Measurements from ENCODE around the gene RBM20. TPM values are rescaled to one million over a fixed set of nuclear protein-coding genes. Genes with fewer than 3 reads are reported as not detected.
A peak's percentile ranks its signal among the peaks of the same experiment; 100 is the strongest.

Gene RBM20
- total and polyA plus RNA-seq, 4 donors, result 1.1 to 2.2 (median 1.6) TPM

DNA sequence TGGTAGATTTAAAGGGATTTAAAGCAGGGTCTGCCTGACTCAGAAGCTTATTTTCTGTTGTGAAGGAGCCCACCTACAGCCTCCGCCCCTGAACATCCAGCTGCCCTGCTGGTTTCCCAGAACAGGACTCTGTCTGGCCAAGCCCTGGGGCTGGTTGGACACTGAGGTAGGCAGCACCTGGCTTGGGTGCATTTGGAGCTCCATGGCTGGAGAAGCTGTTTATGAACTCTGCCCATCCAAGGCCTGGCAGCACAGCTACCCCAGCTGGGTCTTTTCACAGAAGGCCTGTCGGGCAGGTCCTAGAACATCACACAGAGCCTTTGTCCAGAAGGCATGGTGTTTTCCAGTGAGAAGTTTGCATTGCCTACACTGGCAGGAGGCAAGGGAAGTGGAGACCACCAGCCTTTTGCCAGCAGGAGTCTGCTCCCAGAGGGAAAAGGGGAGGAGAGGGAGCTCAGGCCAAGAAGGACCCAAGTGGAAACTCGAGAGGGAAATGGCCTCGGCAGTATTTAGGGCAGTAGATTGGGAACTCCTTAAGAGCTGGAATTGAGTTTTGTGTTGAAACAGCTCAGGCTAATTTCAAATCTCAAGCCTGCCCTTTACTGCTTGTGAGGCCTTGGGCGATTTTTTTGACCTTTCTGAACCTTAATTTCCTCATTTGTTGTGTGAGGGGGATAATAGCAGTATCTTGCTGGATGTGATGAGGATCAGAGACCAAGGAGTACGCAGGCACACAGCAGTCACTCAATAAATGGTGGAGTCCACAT lies 215.3 kb downstream of the RBM20 start:
- Histone ChIP-seq H3K4me3 (ENCODE audit: low read depth, low read length) (no peak overlapping the region), H3K36me3 (ENCODE audit: control insufficient read depth, insufficient read depth, low read length) (no peaks in the 10 kb centered on the region), H3K27ac (ENCODE audit: low read depth, low read length) (no peak overlapping the region), H3K9me3 (ENCODE audit: control insufficient read depth, insufficient read depth, low read length) (no peaks in the 10 kb centered on the region), H3K4me1 (ENCODE audit: control insufficient read depth, insufficient read depth, low read length) (peaks cover 11% of the 10 kb centered on the region), H3K27me3 (ENCODE audit: control insufficient read depth, insufficient read depth, low read length) (no peaks in the 10 kb centered on the region)
- 78% methylated on average over 4 of the region's 6 CpGs for WGBS (ENCODE audit: insufficient coverage)
- no peak for DNase-seq (ENCODE audit: low read depth in 4 of 6, low spot score in 6 of 6)

DNA sequence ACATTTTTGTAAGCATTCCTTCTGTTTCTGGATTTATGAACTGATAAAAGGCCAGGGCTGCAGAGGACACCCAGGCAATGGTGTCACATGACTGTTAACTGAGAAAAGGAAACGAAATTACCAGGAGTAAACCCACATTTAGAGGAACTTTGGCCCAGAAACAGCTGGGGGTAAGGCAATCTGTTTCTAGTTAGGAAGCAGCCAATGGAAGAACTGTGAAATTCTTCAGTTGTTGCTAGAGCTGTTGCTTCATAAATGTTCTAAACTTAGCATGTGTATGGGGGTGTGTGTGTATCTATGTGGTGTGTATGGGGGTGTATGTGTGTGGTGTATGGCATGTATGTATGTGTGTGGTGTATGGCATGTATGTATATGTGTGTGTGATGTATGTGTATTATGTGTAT lies 215.8 kb downstream of the RBM20 start:
- Histone ChIP-seq H3K27ac (ENCODE audit: low read depth, low read length) (no peak overlapping the region), H3K9me3 (ENCODE audit: control insufficient read depth, insufficient read depth, low read length) (no peaks in the 10 kb centered on the region), H3K4me1 (ENCODE audit: control insufficient read depth, insufficient read depth, low read length) (peaks cover 11% of the 10 kb centered on the region), H3K36me3 (ENCODE audit: control insufficient read depth, insufficient read depth, low read length) (no peaks in the 10 kb centered on the region), H3K27me3 (ENCODE audit: control insufficient read depth, insufficient read depth, low read length) (no peaks in the 10 kb centered on the region), H3K4me3 (ENCODE audit: low read depth, low read length) (no peak overlapping the region)
- WGBS (ENCODE audit: insufficient coverage), result 45% methylated on average over 1 of the region's 1 CpG
- peak in 1 of 6 donors; percentile 57 for DNase-seq (ENCODE audit: low read depth in 4 of 6, low spot score in 6 of 6)

DNA sequence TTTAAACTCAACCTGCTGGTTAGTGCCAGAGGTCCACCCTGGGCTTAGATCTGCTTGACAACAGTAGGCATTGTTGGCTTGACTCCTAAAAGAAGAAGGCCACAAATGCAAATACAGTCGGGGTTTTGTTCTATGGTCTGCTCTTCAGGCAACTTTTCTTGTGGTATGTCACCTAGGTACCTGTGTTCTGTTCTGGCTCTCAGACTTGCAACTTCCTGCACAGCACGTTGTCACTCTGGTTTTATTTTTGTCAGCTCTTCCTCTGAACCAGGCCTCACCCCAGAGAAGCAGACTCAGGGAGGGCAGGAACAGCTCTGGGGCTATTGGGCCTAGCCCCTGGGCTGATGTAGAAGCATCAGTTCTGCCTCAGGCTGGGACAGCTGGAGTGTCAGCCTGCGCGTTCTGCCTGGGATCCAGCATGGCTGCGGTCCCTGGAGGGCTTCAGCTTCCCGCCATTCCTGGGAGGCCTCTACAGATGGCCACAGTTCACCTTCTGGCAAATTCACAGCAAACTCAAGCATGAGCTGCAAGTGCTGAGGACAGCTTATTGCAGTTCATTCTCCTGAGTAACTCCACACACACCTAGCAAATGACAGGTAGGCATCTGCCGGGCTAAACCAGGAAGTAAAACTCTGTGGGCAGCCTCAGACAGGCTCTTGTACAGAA lies 216.6 kb downstream of the RBM20 start:
- 94% methylated on average over 6 of the region's 7 CpGs for WGBS (ENCODE audit: insufficient coverage)
- Histone ChIP-seq H3K4me1 (ENCODE audit: control insufficient read depth, insufficient read depth, low read length) (peaks cover 11% of the 10 kb centered on the region), H3K9me3 (ENCODE audit: control insufficient read depth, insufficient read depth, low read length) (no peaks in the 10 kb centered on the region), H3K36me3 (ENCODE audit: control insufficient read depth, insufficient read depth, low read length) (no peaks in the 10 kb centered on the region), H3K27ac (ENCODE audit: low read depth, low read length) (no peak overlapping the region), H3K27me3 (ENCODE audit: control insufficient read depth, insufficient read depth, low read length) (no peaks in the 10 kb centered on the region), H3K4me3 (ENCODE audit: low read depth, low read length) (no peak overlapping the region)
- no peak for DNase-seq (ENCODE audit: low read depth in 4 of 6, low spot score in 6 of 6)

DNA sequence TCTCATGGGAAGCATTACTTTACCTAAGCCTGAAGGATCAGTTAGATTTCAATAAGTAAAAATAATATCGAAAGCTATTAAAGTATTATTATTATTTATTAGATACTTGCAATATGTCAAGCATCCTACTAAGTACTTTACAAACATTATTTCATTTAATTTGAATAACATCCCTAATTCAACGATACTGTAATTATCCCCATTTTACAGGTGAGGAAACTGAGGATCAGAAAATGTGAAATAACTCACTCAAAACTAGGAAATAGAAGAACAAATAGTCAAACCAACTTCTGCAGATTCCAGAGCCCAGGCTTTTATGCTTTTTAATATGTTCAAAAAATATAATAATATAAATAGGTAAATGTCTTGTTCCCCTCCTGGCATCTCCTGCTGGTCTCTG lies 217.3 kb downstream of the RBM20 start:
- Histone ChIP-seq H3K27me3 (ENCODE audit: control insufficient read depth, insufficient read depth, low read length) (no peaks in the 10 kb centered on the region), H3K9me3 (ENCODE audit: control insufficient read depth, insufficient read depth, low read length) (no peaks in the 10 kb centered on the region), H3K36me3 (ENCODE audit: control insufficient read depth, insufficient read depth, low read length) (no peaks in the 10 kb centered on the region), H3K27ac (ENCODE audit: low read depth, low read length) (no peak overlapping the region), H3K4me1 (ENCODE audit: control insufficient read depth, insufficient read depth, low read length) (peaks cover 11% of the 10 kb centered on the region), H3K4me3 (ENCODE audit: low read depth, low read length) (no peak overlapping the region)
- no peak for DNase-seq (ENCODE audit: low read depth in 4 of 6, low spot score in 6 of 6)
- no CpG with 5 or more reads among the region's 2 CpGs for WGBS (ENCODE audit: insufficient coverage)

DNA sequence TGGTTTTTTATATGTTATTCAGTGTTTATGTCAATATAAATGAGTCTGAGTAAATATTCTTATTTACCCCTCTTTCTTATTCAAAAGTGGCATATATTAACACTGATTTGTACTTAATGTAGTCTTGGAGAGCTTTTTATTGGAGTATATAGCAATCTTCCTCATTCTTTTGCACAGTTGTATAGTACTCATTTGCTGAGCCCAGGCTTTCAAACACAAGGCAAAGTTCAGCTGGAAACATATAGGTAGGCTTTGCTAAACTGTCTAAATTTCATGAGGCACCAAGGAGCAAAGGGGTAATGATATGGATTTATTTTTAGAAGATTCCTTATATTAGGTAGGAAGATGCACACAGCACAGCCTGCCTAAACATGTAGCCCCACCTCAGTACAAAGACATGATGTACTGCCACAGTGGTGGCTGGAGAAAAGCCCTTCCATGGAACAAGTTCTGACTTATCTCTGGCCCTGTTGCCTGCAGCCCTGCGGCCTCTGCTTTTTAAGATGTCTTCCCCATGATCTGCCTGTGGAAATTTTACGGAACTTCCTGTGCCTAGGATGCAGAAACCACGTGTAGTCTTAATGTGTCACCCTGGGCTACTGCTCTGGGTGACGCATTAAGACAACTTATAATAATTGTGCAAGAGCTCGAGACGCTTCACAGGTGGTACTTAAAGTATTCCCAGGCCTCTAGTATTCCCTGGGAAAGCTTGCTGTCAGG lies 218.0 kb downstream of the RBM20 start:
- Histone ChIP-seq H3K27ac (ENCODE audit: low read depth, low read length) (no peak overlapping the region), H3K9me3 (ENCODE audit: control insufficient read depth, insufficient read depth, low read length) (no peaks in the 10 kb centered on the region), H3K4me1 (ENCODE audit: control insufficient read depth, insufficient read depth, low read length) (peaks cover 11% of the 10 kb centered on the region), H3K36me3 (ENCODE audit: control insufficient read depth, insufficient read depth, low read length) (no peaks in the 10 kb centered on the region), H3K4me3 (ENCODE audit: low read depth, low read length) (no peak overlapping the region), H3K27me3 (ENCODE audit: control insufficient read depth, insufficient read depth, low read length) (no peaks in the 10 kb centered on the region)
- DNase-seq (ENCODE audit: low read depth in 4 of 6, low spot score in 6 of 6), result no peak
- 98% methylated on average over 5 of the region's 6 CpGs for WGBS (ENCODE audit: insufficient coverage)

DNA sequence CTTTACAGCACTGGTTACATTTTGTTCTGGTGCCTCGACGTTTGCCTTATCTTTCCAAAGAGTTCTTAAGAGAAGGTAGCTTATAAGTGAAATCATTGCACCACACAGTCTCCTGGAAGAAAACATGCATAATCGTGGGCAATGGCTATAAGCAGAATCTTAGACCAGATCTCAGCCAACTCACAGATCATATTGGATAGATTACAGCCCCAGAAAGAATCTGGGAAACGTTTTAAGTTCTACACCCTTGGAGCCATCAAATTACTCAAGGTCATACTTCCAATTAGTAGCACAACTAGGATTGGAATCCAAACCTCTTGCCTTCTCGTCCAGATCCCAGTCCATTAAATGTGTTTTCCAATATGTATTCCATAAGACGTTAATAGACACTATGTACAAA lies 218.8 kb downstream of the RBM20 start:
- Histone ChIP-seq H3K27ac (ENCODE audit: low read depth, low read length) (no peak overlapping the region), H3K4me1 (ENCODE audit: control insufficient read depth, insufficient read depth, low read length) (peaks cover 4% of the 10 kb centered on the region)
- WGBS (ENCODE audit: insufficient coverage), result 71% methylated on average over 1 of the region's 6 CpGs

DNA sequence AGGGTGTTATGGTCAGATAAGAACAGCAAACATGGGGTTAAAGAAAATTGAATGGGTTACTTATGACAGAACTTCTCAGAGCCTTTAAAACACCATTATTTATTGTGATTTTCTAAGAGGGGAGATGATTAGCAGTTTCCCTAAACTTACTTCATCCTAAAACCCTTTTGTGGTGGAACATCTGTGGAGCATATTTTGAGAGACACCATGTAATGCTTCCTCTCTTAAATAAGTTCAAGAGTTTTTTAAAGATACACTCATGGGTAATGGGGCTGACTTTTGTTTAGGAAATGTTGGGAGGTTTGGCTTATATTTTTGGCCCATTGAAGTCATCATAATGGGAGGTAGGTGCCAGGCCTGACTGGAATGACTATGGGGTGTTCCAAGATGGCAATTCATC lies 219.2 kb downstream of the RBM20 start:
- DNase-seq (ENCODE audit: low read depth in 4 of 6, low spot score in 6 of 6), result no peak
- peaks cover 4% of the 10 kb centered on the region for H3K4me1 ChIP-seq (ENCODE audit: control insufficient read depth, insufficient read depth, low read length)

More for the DNA sequence above, 218.8 kb downstream of the RBM20 start:
- DNase-seq (ENCODE audit: low read depth in 4 of 6, low spot score in 6 of 6), result no peak
- H3K27me3 ChIP-seq (ENCODE audit: control insufficient read depth, insufficient read depth, low read length), result no peaks in the 10 kb centered on the region
- no peaks in the 10 kb centered on the region for H3K36me3 ChIP-seq (ENCODE audit: control insufficient read depth, insufficient read depth, low read length)
- H3K4me3 ChIP-seq (ENCODE audit: low read depth, low read length), result no peak overlapping the region
- H3K9me3 ChIP-seq (ENCODE audit: control insufficient read depth, insufficient read depth, low read length), result no peaks in the 10 kb centered on the region

DNA sequence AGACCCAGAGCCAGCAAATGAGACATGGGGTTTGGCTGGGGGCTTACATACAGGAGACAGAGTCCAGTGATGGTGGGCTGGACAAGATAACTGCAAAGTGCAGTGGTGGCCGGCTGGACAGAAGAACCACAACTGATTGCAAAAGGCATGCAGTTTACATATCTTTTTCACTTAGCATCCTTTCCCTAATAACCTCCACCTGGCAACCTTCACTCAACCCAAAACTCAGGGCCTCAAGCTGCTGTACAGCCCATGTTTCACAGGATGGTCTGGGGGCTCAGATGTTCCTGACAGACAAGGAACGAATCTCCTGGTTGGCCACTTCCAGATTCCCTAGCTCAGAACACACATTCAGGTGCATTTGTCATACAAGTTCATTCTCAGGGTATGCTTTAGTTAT lies 219.8 kb downstream of the RBM20 start:
- Histone ChIP-seq H3K36me3 (ENCODE audit: control insufficient read depth, insufficient read depth, low read length) (no peaks in the 10 kb centered on the region), H3K27ac (ENCODE audit: low read depth, low read length) (no peak overlapping the region), H3K9me3 (ENCODE audit: control insufficient read depth, insufficient read depth, low read length) (no peaks in the 10 kb centered on the region), H3K27me3 (ENCODE audit: control insufficient read depth, insufficient read depth, low read length) (no peaks in the 10 kb centered on the region), H3K4me3 (ENCODE audit: low read depth, low read length) (no peak overlapping the region), H3K4me1 (ENCODE audit: control insufficient read depth, insufficient read depth, low read length) (peaks cover 4% of the 10 kb centered on the region)
- 100% methylated on average over 1 of the region's 2 CpGs for WGBS (ENCODE audit: insufficient coverage)
- no peak for DNase-seq (ENCODE audit: low read depth in 4 of 6, low spot score in 6 of 6)

More for the DNA sequence above, 219.2 kb downstream of the RBM20 start:
- H3K36me3 ChIP-seq (ENCODE audit: control insufficient read depth, insufficient read depth, low read length), result no peaks in the 10 kb centered on the region
- H3K27ac ChIP-seq (ENCODE audit: low read depth, low read length), result no peak overlapping the region
- no peaks in the 10 kb centered on the region for H3K9me3 ChIP-seq (ENCODE audit: control insufficient read depth, insufficient read depth, low read length)
- H3K27me3 ChIP-seq (ENCODE audit: control insufficient read depth, insufficient read depth, low read length), result no peaks in the 10 kb centered on the region
- H3K4me3 ChIP-seq (ENCODE audit: low read depth, low read length), result no peak overlapping the region

DNA sequence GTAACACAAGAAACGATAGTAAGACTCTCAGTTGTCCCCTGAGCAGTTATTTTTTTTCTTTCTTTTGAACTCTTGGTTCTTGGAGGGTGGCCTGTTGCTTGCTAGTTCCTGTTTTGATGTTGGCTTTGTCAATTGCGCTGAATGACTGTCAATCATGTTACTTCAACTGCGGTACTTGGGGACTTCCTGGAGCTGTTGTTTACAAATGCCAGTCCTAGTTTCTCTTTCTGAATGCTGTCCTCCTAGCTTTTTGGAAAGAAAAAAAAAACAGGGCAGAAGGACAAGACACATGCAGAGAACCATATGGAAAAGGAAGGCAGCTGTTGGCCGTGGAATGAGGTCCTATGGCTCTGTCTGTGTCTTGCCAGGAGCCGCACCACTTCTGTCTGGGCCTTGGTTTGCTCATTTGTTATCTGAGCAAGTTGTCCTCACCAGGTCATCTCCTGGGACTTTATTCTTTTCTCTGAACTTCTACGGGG lies 220.6 kb downstream of the RBM20 start:
- H3K9me3 ChIP-seq (ENCODE audit: control insufficient read depth, insufficient read depth, low read length), result no peaks in the 10 kb centered on the region
- peak overlapping the region; percentile 42 for H3K27ac ChIP-seq (ENCODE audit: low read depth, low read length)
- no peak for DNase-seq (ENCODE audit: low read depth in 4 of 6, low spot score in 6 of 6)
- H3K4me3 ChIP-seq (ENCODE audit: low read depth, low read length), result no peak overlapping the region
- no peaks in the 10 kb centered on the region for H3K4me1 ChIP-seq (ENCODE audit: control insufficient read depth, insufficient read depth, low read length)
- no peaks in the 10 kb centered on the region for H3K36me3 ChIP-seq (ENCODE audit: control insufficient read depth, insufficient read depth, low read length)
- H3K27me3 ChIP-seq (ENCODE audit: control insufficient read depth, insufficient read depth, low read length), result no peaks in the 10 kb centered on the region
- 42% methylated on average over 4 of the region's 6 CpGs for WGBS (ENCODE audit: insufficient coverage)
